Renal cortex interstitium (tissue), 11 donors: ENCODE data around the gene FAM186B. TPM values are rescaled to one million over a fixed set of nuclear protein-coding genes. Genes with fewer than 3 reads are reported as not detected.
"Not testable (repeated sequence)": the region's sequence is repeated elsewhere in the genome, so short reads cannot be mapped to it uniquely, and the experiment has no call there.

Experiments used
- DNase-seq, 11 donors: peaks; one replicate each; pipeline ENCODE4 v3.0.0-alpha.2; 2013; ENCODE audit warnings: low read depth in 9 of 11, low spot score in 4 of 11; ENCODE audit errors: extremely low read depth in 1 of 11
- polyA plus RNA-seq, 3 donors: library from polyadenylated mRNA; unstranded; fragments of 120-200 nt; gene quantifications; one replicate each; pipeline ENCODE4 v1.2.1, GENCODE V29; 2013; ENCODE audit not compliant: insufficient read length in 3 of 3

FAM186B gene
- polyA plus RNA-seq, 3 donors = 0.98 to 3.0 (median 1.1) TPM

DNA sequence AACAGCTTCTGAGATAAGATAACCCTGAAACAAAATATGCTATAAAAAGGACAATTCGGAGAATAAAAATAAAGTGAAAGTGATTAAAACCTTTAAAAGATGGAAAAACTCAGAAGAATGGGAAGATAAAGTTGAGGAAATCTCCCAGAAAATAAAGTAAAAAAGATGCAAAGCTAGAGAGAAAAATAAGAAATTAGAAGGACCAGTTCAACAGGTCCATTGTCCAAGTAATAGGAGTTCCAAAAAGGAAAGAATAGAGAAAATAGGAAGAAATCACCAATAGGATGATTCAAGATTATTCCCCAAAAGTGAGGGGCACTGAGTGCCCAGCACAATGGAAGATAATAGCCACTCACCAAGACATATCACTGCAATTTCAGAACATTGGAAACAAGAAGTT, 13.1 kb upstream of the FAM186B start:
- no peak for DNase-seq

DNA sequence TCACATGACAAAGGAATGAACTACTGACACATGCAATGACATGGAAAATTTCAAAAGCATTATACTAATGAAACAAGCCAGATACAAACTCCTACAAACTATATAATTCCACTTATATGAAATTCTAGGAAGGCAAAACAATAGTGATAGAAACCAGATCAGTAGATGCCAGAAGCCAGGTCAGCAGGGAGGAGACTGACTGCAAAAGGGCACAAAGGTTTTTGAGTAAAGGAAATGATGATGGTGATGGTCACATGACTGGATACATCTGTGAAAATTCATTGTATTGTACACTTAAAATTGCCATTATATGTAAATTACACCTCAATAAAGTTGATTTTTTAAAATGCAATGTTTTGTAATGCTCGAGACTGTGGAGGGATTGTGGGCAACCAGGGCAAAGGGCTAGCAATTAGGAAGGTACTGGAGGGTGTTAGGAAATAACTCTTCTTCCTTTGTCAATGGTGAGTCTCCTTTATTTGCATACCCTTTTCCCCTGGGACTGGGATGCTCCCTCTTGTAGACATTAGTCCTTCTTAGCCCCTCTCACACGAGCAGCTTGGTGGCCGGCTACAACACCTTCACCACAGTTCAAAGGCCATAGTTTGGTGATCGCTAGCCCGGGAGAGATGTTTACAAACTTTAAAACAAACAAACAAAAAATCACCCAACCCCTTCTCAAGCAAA, 11.2 kb upstream of the FAM186B start:
- DNase-seq = no peak

DNA sequence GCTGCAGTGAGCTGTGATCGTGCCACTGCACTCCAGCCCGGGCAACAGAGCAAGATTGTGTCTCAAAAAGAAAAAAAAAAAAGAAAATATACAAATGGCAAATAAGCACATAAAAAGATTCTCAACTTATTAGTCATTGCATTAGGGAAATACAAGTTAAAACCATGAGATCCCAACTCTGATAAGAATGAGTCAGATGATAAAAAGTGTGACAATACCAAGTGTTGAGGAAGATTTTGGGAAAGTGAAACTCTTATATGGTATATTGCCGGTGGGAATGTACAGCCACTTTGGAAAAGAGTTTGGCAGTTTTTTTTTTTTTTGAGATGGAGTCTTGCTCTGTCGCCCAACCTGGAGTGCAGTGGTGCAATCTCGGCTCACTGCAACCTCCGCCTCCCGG, 10.3 kb upstream of the FAM186B start:
- no peak for DNase-seq

DNA sequence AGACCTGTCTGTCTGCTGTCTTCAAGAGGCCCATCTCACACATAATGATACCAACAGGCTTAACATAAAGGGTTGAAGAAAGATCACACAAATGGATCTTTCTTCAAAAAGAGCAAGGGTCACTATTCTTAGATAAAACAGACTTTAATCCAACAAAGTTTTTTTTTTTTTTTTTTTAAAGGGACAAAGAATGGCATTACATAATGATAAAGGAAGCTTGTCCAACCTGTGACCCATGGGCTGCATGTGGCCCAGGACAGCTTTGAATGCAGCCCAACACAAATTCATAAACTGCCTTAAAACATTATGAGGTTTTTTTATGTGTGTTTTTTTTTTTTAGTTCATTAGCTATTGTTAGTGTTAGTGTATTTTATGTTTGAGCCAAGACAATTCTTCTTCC, 6.8 kb upstream of the FAM186B start:
- no peak for DNase-seq

DNA sequence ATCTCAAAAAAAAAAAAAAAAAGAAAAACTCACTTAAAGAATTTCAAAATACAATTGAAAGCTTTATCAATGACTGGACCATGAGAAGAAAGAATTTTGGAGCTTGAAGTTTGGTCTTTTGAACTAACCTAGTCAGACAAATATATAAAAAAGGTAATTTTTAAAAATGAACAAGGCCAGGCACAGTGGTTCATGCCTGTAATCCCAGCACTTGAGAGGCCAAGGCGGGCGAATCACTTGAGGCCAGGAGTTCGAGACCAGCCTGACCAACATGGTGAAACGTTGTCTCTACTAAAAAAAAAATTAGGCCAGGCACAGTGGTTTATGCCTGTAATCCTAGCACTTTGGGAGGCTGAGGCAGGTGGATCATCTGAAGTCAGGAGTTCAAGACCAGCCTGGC, 5.3 kb upstream of the FAM186B start:
- DNase-seq = not testable (repeated sequence)

DNA sequence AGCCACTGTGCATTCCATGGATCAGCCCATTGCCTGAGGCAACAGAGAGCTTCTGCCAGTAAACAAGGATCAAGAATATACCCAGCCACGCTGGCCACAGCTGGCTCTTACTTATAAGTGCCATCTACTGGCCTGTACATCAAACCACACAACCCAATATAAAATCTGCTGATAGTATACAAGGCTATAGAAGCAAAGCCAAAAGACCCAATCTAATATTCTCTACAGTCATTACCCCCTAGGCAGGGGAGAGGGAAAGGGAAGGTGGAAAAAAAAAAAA, 4.4 kb upstream of the FAM186B start:
- no peak for DNase-seq

DNA sequence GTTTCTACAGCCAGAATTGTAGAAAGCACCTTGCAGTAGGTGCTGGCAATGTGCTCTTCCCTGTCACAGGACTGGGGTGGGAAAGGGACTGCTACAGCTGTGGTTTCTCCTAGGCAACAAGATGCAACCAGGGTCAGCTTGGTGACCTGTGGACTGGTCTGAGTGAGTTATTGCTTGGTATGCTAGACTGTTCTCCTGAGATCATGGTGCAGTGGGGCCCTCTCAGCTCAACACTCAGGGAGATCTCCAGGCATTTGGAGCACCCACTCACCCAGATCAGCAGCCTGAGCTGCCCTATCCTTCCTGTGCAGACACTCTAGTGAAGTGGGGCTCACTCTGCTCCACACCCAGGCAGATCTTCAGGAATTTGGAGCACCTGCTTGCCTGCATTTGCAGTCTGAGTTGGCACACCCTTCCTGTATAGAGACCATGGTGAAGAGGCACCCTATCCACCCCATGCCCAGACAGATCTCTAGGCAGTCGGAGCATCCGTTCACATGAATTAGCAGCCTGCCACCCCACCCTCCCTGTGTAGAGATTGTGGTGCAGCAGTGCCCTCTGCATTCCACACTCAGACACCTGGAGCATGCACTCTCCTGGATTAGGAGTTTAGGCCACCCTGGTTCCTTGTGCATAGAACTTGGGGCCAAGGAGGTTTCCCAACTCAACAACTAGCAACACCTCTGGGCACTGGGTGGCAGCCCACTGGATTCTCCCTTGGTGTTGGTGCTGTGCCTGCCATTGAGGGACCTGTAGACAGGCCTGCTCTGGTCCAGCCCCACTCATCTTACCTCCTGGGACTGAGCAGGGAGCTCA, 3.8 kb upstream of the FAM186B start:
- no peak for DNase-seq

DNA sequence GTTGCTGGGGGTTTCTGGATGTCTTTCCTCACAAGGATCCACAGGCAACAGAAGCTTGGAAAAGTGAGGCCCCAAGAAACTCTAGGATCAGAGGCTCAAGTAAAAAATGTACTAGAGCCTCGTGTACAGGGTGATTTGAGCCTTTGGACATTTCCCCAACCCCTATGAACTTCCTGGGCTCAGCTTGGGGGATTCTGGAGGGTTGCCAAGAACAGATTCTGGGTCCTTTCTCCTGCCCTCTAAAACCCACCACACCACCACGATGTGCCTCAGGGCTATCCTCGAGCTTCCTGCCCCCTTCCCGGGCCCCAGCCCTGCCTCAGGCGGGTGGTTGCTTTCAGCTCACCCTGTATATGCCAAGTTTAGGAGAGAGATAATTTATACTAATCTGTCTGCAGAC, 583 bp downstream of the FAM186B start:
- no peak for DNase-seq

DNA sequence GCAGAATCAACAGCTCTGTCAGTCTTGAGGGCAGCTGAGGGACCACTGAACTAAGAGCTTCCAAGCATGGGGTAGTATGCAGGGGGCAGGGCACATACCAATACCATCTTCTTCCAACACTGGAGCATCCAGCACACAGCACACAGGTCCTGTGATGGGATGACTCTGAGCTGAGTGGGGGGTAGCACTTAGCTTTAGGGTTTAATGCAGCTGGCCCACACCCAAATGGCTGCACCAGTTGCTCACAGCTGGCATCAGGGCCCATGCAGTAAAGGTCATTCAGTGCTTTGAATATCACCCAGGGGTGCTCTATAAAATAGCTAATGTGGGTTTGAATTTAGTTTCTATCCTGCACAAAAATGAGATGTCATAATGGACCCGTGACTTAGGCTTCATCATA, 1.7 kb downstream of the FAM186B start:
- no peak for DNase-seq

DNA sequence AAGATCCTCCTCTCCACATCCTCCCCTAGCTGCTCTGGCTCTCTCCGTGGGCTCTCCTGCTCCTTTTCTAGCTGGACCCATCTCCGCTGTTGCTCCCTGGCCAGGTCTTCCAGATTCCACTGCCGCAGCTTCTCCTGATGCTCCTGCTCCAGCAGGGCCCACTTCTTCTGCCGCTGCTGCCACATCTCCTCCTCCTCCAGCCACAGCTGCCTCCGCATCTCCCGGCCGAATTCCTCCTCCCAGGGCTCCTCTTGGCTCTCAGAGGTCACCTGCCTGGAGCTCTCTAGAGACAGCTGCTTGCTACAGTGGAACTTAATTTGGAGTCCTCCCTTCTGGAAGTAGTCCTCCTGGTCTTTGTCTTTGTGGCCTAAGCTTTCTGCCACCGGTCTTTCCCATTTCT, 5.5 kb downstream of the FAM186B start:
- DNase-seq = no peak

DNA sequence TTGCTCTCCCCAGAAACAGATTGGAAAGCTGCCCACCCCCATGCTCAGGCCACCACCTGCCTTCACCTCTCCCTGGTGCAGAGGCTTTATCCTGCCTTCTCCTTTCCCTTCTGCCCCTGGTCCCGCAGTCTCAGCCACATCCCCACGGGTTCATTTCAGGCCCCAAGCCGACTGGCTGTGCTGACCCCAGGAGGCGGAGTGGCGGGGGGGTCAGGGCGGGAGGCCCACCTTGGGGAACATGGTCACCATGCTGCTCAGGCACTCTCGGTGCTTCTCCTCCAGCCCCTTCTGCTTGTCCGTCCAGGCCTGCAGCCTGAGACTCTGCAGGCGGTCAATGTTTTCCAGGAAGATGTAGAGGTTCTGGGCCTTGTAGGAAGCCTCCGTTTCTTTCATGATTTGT, 6.9 kb downstream of the FAM186B start:
- DNase-seq = no peak

DNA sequence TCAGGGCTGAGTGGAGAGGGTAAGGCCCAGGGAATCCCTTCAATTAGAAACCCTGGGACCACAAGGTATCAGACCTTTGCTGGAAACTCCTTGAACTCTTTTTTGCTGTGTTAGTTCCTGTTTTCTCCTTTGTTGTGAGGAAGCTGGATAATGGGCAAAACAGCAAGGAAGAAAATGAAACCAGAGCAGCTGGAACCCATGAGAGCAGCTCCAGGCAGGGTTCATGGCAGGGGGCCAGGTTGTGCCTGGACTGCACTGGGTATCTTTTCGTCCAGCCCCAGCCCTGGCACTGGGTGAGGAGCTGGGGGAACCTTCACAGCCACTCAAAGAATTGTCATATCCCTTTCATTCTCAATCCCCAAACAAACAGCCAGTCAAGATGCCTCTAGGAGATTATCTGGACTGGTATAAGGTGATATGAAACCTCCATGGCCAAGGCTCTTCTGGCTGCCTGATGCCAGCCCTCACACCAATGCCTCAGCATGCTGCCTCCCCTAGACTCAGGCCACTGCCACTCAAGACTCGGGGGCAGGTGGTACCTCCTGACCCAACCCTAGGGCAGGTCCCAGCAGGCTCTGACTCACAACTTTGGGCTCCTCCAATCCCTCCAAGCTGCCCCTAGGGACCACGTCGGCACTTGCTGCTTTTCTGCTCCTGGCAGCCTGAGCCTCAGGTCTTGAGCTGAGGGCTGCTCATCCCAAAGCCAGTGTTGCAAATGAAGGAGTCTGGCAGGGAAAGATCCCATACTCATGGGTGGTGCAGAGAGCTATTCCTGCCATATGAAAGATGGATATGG, 16.5 kb downstream of the FAM186B start:
- DNase-seq = no peak

DNA sequence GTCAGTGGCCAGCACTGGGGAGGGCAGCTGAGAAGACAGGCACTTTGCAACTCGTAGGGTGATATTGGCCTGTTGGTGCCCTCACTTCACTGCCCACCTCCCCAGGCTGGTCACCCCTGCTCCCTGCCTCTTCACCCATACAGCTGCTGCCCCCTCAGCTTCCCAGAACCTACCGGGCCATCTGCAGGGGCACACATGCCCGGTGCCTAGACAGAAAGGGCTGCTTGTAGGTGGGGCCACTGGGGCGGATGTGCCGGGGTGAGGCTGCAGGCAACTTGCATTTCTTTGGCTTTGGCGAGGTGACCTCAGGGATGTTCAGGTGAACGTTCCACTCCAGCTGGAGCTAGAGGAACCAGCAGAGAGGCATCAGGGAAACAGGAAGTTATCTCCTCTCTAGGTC, 17.2 kb downstream of the FAM186B start:
- DNase-seq = no peak

DNA sequence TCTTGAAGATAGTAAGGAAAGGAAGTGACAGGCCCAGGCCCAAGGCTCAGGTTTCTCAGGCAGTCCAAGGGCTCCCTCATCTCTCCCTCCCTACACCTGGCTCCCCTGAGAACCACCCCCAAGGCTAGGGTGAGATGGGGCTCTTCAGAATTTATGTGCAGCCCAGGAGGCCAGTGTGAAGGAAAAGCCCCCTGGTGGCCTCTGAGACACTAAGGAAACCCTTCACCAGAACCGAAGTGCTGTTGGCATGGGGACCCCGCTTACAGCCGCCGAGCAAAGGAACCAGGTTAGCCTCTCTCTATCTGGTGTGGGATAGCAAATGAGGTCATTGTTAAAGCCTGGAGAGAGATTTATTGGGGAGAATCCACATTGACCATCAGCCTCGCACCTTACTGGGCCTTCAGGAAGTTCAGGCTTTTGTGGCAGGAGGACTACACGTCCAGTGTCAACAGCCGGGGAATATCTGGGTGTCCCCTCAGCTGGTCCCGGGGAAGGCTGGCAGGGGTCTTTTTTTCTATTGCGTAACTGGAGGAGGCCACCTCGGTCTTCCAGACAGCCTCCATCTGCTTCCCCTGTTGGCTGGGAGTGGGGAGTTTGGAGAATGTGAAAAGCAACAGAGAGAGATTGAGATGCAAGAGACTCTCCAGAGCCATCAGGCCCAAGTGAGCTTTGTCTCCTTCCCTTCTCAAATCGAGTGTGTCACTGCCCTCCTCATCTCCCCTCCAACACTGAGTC, 18.1 kb downstream of the FAM186B start:
- DNase-seq = no peak

DNA sequence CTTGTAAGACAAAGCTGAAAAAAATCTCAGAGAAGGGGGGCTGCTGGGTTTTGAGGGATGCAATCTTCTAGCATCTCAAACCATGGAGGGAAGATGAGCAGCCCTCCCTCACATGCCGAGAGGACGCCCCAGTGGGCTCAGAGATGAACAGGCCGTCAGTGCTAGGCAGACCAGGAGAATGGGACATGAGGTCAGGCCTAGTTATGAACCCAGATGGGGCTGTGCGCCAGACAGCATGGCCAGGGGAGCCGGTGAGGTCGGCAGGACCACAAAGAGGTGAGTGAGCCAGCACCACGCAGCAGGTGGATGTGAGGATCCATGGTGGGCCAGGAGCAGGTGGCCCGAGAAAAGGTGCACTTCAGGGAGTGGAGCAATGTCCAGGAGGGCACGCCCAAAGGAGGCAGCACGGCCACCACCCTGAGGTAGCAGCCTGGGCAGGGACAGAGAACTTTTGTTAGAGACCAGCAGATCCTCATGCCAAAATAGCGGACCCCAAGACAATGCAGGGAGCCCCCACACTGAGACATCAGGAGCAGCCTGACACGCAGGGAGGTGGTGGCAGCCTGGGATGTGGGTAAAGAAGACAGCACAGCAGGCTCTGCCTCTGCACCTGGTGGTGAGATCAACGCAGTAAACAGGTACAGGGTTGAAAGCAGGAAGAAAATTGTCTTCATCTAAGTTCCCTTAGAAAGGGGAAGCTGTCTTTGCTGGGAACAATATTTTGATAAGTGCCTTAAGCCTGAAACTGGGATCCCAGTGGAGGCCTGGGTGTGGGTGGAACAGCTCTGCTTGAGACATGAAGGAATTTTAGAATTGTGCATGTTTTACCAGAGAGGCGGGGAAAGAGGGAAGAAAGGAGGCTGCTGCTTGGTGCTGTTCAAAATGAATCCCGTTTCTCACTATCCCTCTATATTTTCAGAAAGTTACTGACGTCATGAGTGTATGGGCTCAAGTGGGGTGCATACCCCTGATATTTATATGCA, 19.7 kb downstream of the FAM186B start:
- no peak for DNase-seq

DNA sequence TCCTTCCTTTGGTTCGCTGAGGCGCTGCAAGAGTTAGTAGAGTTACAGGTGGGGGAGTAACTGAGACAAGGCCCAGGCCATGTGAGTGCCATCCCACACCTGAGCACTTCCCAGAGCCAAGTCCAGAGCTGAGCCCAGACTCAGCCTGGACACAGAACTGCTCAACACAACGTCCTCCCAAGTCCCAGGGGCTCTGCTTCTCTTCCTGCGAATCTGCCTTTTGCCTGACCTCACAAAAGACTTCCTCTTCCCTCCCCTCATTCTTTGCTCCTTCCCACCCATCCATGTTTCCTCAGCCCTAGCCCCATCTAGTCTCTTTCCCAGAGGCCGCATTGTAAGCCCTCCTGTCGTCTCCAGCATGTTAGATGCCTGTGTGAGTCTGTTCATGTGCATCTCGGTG, 20.8 kb downstream of the FAM186B start:
- DNase-seq = no peak

DNA sequence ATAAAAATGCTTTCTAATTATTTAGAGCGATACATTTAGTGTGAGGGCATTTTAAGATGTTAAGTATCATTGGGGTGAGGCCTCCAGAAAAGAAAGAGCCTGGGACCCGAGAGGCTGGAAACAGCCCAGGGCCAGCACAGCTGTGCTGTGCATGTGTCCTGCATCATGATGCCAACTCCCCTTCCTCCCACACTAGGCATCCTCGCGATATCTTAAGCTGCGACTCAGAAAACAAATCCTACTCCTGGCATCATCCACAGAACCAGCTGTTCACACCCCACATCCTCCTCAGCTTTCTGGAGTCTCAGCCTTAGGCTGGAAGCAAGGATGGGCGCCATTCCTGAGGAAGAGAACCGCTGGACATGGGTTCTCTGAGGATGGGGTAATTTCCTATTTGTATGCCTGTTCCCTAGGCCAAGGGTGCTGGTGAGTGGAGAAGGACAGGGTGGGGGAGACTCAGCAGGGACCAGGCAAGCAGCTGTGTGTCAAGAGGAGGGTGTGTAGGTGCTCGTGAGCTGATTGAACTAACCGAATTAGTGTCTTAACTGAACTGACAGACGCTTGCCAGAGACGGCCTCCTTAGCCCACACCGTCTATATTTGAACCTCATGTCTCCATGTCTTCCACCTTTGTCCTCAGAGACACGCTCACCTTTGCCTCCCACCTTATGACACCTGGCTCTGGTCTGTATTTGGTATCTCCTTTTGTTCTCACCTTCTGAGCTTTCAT, 21.9 kb downstream of the FAM186B start:
- no peak for DNase-seq

DNA sequence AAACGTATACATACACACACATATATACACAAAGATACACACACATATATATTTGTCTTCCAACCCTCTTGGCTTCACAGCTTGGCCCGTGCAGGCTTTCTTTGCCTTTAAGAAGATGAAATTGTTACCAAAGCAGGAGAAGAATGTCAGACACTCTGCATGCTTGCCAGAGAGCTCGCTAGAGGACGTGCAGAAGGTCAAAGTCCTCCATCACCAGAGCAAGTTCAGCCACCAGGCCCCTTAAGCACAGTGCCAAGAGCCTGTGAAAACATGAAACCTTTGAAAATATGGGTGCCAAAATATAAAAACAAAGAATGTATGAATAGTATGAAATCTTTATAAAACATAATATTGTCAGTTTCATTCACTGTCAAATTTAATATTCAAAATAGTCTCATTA, 22.6 kb downstream of the FAM186B start:
- DNase-seq = no peak
